ENCODE measurements around the gene MYOZ3.

MYOZ3 gene

GRCh38 chr5:150644058-150644457 lies 17.0 kb upstream of the MYOZ3 start:
- DNase-seq, result no peak

GRCh38 chr5:150644514-150644913 lies 16.5 kb upstream of the MYOZ3 start:
- DNase-seq, result no peak

GRCh38 chr5:150645070-150645700 lies 15.9 kb upstream of the MYOZ3 start:
- no peak for DNase-seq

GRCh38 chr5:150647275-150648251 lies 13.5 kb upstream of the MYOZ3 start:
- no peak for DNase-seq

GRCh38 chr5:150648294-150649107 lies 12.6 kb upstream of the MYOZ3 start:
- DNase-seq, result no peak

GRCh38 chr5:150649108-150650020 lies 11.7 kb upstream of the MYOZ3 start:
- no peak for DNase-seq

- no peak for DNase-seq
Observed at GRCh38 chr5:150650021-150651006, 10.7 kb upstream of the MYOZ3 start.

- no peak for DNase-seq
Observed at GRCh38 chr5:150651382-150651781, 9.7 kb upstream of the MYOZ3 start.

GRCh38 chr5:150651924-150652671 lies 9.0 kb upstream of the MYOZ3 start:
- DNase-seq, result no peak

- DNase-seq, result no peak
Observed at GRCh38 chr5:150653145-150653761, 7.8 kb upstream of the MYOZ3 start.

- DNase-seq, result no peak
Observed at GRCh38 chr5:150653762-150654556, 7.1 kb upstream of the MYOZ3 start.

- DNase-seq, result no peak
Observed at GRCh38 chr5:150655221-150655620, 5.8 kb upstream of the MYOZ3 start.

- peak; percentile 73 for DNase-seq
Observed at GRCh38 chr5:150656191-150657132, 4.6 kb upstream of the MYOZ3 start.

GRCh38 chr5:150658121-150658520 lies 2.9 kb upstream of the MYOZ3 start:
- no peak for DNase-seq

GRCh38 chr5:150658699-150659265 lies 2.3 kb upstream of the MYOZ3 start:
- no peak for DNase-seq

GRCh38 chr5:150659360-150660107 lies 1.5 kb upstream of the MYOZ3 start:
- no peak for DNase-seq

All from activated CD4-positive, alpha-beta T cell treated with anti-CD3 and anti-CD28 coated beads for 1 hour (primary cell).